HG03280 (cell line): ENCODE data around the gene CACHD1.

Experiments used
- ATAC-seq: cut with Tn5 transposase; IDR thresholded peaks from one replicate; pipeline ENCODE4 v1.9.1; 2021; ENCODE audit warnings: mild to moderate bottlenecking, moderate library complexity; ENCODE audit not compliant: unreplicated experiment

CACHD1 gene

DNA sequence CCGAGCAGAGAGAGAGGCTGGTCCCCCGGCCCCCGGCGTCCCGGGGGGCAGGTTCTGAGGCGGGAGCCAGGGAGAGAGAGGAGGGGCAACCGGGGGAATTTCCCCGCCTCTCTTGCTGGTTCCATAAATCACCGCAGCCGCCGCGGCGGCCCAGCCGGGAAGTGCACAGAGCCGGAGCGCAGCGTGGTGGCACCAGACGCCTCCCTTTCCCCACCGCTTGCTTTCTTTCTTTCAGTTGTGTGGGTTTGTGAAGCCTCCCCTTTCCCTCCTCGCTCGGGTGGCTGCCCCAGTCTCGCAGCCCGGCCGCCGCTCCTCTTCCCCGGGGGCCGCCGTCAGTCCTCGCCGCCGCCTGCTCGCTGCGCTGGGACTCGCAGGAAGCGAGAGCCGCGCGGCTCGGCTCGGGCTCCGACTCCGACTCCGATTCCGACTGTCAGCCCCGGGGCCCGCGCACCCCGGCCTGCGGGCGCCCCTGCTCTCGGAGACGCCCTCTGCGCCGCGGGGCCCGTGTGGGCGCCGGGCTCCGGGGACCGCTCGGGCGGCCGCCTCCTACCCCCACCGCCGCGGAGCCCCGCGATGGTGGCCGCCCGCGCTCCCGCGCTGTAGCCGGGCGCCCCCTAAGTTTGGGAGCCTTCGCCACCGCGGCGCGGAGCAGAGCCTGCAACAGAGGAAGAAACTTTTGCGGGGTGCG lies at the start of gene CACHD1:
CACHD1 (plus strand) TSS at position 153 of the 688 bp plus-strand sequence. CDS start 616 bp downstream, outside the sequence.
- ATAC-seq, result peak; percentile 66

DNA sequence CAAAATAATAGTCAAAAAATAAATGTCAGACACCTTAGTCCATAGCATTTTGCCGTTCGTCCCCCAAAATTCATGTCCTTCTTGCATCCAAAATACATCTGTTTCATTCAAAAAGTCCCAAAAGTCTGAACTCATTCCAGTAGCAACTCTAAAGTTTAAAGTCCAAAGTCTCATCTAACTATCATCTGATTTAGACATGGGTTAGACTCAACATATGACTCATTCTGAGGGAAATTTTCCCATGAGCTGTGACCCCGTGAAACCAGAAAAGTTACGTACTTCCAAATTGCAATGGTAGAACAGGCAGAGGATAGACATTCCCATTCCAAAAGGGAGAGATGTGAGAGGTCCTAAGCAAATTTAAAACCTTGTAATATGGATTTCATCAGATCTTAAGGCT lies 48.6 kb upstream of the CACHD1 start:
- no peak for ATAC-seq

- no peak for ATAC-seq
These were observed 46.4 kb upstream of the CACHD1 start for GRCh38 chr1:64423526-64423925.

DNA sequence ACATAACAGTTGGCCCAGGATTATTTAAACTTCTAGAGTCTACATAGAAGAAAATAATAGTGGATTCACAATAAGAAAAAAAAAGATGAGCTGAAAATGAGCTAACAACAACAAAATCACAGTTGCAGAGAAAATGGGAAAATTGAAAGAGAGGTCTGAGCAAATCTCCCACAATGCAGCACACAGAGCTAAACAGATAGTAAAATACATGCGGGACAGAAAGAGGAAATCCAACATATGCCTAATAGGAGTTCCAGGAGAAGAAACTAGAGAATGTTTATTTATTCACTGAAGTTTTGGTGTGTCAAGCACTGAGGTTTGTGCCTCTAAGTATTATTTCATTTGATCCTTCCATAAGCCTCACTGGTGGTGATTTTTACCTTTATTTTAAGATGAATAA lies 45.5 kb upstream of the CACHD1 start:
- no peak for ATAC-seq

- ATAC-seq, result no peak
These were observed 44.4 kb upstream of the CACHD1 start for GRCh38 chr1:64425521-64425920.

- no peak for ATAC-seq
These were observed 43.2 kb upstream of the CACHD1 start for GRCh38 chr1:64426681-64427080.

GRCh38 chr1:64427879-64428278 lies 42.0 kb upstream of the CACHD1 start:
- ATAC-seq, result no peak

DNA sequence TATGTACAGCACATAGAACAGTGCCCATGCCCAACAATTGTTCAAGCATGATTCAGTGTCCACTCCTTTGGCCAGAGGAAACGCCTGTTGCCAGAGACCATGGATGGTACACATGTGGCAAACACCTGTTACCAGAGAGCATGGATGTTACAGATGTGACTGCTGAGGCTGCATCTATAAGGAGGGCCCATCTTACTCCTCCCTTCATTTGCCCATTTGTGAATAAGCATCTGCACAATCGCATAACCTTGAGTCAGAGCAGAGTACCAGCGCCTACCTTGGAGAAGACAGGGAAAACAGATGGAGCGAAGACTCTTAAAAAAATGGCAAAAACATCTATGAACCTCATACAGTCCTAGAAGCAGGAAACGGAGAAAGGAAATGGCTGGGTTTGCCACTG lies 36.6 kb upstream of the CACHD1 start:
- no peak for ATAC-seq

GRCh38 chr1:64433747-64434146 lies 36.2 kb upstream of the CACHD1 start:
- ATAC-seq, result no peak

GRCh38 chr1:64435000-64435399 lies 34.9 kb upstream of the CACHD1 start:
- no peak for ATAC-seq

DNA sequence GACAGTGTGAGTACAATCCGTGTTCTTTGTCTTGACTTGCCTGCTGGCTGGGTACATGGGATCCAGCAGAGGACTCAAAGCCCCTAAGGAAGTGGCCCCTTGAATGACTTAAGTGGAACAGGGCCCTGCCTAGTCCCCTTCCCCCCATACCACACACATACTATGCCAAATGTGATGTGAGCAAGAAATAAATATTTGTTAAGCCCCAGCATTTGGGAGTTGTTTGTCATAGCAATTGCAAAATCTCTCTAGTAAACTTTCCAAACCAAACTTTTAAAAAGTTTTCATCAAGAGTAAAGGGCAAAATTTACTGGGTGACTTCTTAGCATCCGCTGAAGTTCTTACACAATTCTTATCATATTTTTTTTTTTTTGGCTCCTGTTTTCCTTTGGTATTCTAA lies 32.5 kb upstream of the CACHD1 start:
- no peak for ATAC-seq

DNA sequence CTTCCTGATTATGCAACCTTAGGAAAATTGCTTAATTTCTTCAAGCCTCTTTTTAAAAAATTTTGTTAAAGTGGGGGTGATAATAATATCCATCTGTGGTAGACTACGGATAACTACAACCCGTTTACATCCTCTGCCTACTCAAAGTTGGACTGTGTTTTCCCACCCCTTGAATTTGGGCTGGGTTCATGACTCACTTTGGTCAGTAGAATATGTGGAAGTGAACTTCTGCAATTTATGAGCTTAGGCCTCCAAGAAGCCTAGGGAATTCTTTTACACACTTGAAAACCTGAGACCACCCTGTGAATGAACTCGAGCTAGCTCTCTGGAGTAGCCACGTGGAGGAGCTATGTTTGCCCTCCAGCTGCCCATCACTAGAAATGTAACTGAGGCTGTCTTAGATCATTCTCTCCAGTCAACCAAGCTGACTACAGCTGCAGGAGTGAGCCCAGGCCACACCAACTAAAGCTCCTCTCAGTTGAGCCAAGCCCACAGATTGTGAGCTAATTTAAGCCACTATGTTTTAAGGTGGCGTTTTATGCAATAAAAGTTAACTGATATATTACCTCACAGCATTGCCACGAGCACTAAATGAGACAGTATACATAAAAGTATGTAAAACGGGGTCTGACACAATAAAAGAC lies 29.6 kb upstream of the CACHD1 start:
- no peak for ATAC-seq

DNA sequence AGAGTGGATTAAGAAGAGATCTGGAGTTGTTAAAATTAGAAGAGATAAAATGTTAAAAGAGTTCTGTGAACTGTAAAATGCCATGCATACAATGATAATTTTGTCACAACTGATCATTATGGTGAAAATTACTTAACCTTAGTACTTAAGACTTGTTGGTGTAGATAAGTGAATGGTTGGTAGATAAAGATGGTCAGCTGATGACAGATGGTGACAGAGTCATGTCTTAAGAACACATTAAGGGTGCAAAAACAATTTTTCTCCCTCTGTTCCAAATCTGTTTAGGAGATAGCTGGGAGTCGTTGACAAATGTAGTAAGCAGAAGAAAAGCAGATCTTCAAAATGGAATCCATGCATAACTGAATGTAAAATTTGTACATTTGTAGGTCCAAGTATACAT lies 18.5 kb upstream of the CACHD1 start:
- ATAC-seq, result no peak

- ATAC-seq, result no peak
These were observed 16.2 kb upstream of the CACHD1 start for GRCh38 chr1:64453688-64454087.

DNA sequence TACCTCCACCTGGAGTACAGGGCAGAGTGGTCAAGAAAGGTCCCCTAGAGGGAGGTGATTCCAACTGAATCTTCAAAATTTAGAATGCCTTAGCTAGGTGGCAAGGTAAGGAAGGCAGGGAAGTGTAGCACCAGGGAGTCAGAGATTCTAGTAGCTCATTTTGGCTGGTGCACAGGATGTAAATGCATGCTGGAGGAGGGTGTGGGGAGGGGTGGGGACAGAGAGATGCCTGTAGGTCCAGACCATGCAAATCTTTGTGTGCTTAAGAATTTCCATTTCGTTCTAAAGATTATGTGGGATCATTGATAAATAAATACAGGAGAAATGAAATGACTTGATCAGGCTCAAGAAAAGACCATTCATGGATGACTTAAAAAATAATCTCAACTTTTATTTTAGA lies 11.0 kb upstream of the CACHD1 start:
- no peak for ATAC-seq

DNA sequence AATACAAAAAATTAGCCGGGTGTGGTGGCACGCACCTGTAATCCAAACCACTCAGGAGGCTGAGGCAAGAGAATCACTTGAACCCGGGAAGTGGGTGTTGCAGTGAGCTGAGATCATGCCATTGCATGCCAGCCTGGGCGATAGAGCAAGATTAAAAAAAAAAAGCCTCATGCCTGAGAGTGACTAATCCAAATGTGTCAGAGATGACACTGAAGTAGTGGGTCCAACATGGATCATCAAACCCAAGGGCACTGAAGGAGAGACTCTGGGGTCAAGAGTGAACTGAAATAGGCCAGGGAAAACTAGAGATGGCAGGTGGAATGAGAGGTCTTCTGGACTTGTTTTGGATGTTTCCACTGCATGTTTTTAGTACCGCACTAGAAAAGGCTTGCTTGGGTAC lies 10.2 kb upstream of the CACHD1 start:
- no peak for ATAC-seq

DNA sequence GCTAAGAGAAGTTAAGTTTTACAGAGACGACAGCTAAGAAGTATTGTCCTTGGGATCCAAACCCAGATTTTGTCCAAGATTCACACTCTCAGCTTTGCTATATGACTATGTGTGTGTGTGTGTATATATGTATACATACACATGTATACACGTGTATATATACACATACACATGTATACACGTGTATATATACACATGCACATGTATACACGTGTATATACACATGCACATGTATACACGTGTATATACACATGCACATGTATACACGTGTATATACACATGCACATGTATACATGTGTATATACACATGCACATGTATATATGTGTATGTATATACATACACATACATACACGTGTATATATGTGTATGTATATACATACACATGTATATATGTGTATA lies 3.9 kb upstream of the CACHD1 start:
- no peak for ATAC-seq

- no peak for ATAC-seq
These were observed 583 bp upstream of the CACHD1 start for GRCh38 chr1:64469116-64469976.

GRCh38 chr1:64470665-64471217 lies 812 bp downstream of the CACHD1 start:
- peak; percentile 24 for ATAC-seq

- no peak for ATAC-seq
These were observed 1.5 kb downstream of the CACHD1 start for GRCh38 chr1:64471218-64472039.

- no peak for ATAC-seq
These were observed 2.1 kb downstream of the CACHD1 start for GRCh38 chr1:64472040-64472376.
